Endothelial cell (in vitro differentiated cells): ENCODE results near the gene HDAC7. TPM values are rescaled to one million over a fixed set of nuclear protein-coding genes. Genes with fewer than 3 reads are reported as not detected.

Experiments used
- DNase-seq: peaks from one replicate; pipeline ENCODE4 v3.0.0; 2021; ENCODE audit warnings: low spot score
- H3K27ac Mint-ChIP-seq: one replicate; pipeline ENCODE4 v1.8.0; 2021; ENCODE audit warnings: mixed read lengths, inconsistent platforms; ENCODE audit not compliant: unreplicated experiment
- H3K27me3 Mint-ChIP-seq: one replicate; pipeline ENCODE4 v1.8.0; 2021; ENCODE audit warnings: mild to moderate bottlenecking, moderate library complexity, mixed read lengths, inconsistent platforms; ENCODE audit not compliant: unreplicated experiment
- H3K36me3 Mint-ChIP-seq: one replicate; pipeline ENCODE4 v1.8.0; 2021; ENCODE audit warnings: mild to moderate bottlenecking, low read depth, mixed read lengths, inconsistent platforms; ENCODE audit not compliant: unreplicated experiment
- H3K4me1 Mint-ChIP-seq: one replicate; pipeline ENCODE4 v1.8.0; 2021; ENCODE audit warnings: mild to moderate bottlenecking, mixed read lengths, inconsistent platforms; ENCODE audit not compliant: unreplicated experiment
- H3K4me3 Mint-ChIP-seq: one replicate; pipeline ENCODE4 v1.8.0; 2021; ENCODE audit warnings: mild to moderate bottlenecking, mixed read lengths, inconsistent platforms; ENCODE audit not compliant: unreplicated experiment
- H3K9me3 Mint-ChIP-seq: one replicate; pipeline ENCODE4 v1.8.0; 2021; ENCODE audit warnings: mixed read lengths, inconsistent platforms; ENCODE audit not compliant: unreplicated experiment
- total RNA-seq: library from RNA; stranded (reverse); fragmentation: NEBNext Ultra II Directional; extraction: Animal tissue kit (Norgen Biotek cat#: 25700); gene quantifications from one replicate; pipeline ENCODE4 v1.2.1, GENCODE V29; 2021; ENCODE audit not compliant: unreplicated experiment
- TF ChIP-seq, protein P1 (sequence below): fragments of 200-600 bp; sonication (generic); IDR thresholded peaks from one replicate; pipeline ENCODE4 v1.5.0; 2021; ENCODE audit warnings: antibody characterized with exemption; ENCODE audit not compliant: unreplicated experiment

HDAC7 gene
- total RNA-seq, 1 donor from 2014 or later, result 387 TPM

DNA sequence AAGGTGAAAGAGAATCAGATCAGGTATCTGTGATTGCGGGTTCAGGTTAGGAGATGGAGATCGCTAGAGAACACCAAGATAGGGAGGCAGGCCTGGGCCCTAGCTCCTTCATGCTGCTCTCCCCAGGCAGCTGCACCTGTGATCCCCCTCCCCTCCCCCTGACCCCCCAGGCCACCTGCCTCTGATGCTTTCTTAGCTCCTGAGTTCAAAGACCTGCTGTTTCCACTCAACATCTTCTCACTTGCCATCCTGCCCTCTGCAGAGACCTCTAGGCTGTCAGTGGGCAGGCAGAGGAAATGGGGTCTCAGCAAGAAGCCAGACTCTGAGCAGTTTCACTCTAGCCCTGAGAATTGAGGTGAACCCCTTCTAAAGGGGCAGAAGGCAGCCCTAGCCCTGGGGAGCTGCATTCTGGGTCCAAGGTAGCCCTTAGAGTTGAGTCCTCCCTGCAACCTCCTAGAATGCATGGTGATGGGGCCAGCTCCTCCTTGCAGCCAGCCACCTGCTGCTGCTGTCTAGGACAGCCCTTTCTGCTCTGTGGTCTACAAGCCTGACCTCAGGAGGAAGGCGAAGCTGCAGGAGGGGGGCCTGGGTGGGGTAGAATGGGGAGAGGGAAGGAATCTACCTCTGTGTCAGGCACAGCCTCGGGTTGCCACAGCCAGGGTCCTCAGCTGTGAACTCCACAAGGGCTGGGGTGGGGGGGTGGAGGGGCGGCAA is 53.0 kb downstream of the HDAC7 start:
- no peaks in the 10 kb centered on the region for H3K9me3 Mint-ChIP-seq
- peaks cover 11% of the 10 kb centered on the region for H3K27me3 Mint-ChIP-seq
- TF ChIP-seq, protein P1, sequence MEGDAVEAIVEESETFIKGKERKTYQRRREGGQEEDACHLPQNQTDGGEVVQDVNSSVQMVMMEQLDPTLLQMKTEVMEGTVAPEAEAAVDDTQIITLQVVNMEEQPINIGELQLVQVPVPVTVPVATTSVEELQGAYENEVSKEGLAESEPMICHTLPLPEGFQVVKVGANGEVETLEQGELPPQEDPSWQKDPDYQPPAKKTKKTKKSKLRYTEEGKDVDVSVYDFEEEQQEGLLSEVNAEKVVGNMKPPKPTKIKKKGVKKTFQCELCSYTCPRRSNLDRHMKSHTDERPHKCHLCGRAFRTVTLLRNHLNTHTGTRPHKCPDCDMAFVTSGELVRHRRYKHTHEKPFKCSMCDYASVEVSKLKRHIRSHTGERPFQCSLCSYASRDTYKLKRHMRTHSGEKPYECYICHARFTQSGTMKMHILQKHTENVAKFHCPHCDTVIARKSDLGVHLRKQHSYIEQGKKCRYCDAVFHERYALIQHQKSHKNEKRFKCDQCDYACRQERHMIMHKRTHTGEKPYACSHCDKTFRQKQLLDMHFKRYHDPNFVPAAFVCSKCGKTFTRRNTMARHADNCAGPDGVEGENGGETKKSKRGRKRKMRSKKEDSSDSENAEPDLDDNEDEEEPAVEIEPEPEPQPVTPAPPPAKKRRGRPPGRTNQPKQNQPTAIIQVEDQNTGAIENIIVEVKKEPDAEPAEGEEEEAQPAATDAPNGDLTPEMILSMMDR, result no peak
- H3K4me3 Mint-ChIP-seq, result no peak overlapping the region
- no peak for DNase-seq
- peaks cover 36% of the 10 kb centered on the region for H3K36me3 Mint-ChIP-seq
- peaks cover 25% of the 10 kb centered on the region for H3K4me1 Mint-ChIP-seq
- H3K27ac Mint-ChIP-seq, result no peak overlapping the region

DNA sequence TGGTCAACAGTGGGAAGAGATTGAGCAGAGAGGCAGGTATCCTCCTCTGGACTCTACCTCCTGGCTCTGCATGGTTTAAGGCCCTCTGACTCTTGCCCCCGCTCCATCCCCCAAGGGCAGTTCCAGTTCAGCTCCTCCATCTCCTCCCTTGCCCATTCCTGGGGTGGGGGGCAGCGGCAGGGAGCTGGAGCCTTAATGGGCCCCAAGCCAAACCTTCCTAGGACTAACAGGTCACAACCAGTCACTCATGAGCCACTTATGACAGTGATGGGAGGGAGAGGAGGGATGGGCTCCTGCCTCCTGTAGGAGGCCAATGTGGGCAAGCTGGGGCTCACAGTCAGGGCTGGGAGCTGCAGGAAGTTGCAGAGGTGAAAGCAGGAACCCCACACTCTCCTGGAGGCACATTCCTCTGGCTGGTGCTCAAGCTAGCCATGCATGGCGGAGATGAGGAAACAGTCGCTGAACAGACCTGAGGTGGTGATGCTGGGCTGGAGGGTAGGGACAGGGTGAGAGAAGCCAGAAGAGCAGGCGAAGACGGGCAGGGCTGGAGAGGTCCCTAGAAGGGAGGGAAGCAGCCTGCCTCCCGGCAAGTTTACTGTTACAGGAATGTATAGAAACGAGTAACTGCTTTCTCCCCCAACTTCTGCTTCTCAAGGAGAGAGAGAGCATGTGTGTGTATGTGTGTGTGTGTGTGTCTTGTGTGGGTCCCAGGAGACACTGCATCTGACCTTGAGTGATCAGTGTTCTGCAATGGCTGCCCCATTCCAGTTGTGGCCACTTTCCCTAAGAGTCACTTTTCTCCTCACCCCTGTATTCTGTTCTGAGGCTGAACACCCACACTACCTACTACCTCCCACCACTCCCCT is 56.0 kb downstream of the HDAC7 start:
- H3K36me3 Mint-ChIP-seq, result peaks cover 46% of the 10 kb centered on the region
- DNase-seq, result no peak
- H3K9me3 Mint-ChIP-seq, result no peaks in the 10 kb centered on the region
- H3K4me1 Mint-ChIP-seq, result peaks cover 45% of the 10 kb centered on the region
- TF ChIP-seq, protein P1, result no peak
- peak overlapping the region; percentile 66 for H3K27ac Mint-ChIP-seq
- peaks cover 14% of the 10 kb centered on the region for H3K27me3 Mint-ChIP-seq
- H3K4me3 Mint-ChIP-seq, result peak overlapping the region; percentile 54

DNA sequence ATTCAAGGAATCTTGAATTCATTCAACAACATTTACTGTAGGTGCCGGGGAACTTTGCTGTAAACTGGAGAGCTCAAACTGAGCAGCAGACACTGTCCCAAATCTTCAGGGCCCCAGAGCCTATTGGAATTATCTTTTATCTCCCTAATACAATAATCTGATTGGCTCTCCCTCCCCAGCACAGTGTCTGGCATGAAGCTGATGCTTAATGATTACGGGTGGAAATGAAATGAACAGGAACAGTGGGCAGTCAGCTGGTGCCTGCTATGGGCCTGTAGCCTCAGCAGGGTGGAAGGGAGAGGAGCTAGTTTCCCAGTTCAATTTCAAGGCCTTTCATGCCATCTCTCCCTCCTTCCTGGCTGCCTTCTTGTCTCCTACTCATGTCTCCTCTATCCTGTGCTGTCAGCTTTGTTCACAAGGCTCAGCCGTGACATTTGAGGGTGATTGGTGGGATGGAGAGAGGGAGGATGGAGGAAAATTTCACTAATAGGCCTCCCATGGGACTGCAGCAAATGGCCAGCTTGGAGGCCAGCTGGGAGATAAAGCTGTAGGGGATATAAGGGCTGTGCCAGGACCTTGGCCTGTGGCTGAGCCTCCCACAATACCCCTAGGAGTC is 56.7 kb downstream of the HDAC7 start:
- Mint-ChIP-seq H3K4me3 (peak overlapping the region; percentile 32), H3K36me3 (peaks cover 46% of the 10 kb centered on the region), H3K4me1 (peaks cover 45% of the 10 kb centered on the region), H3K9me3 (no peaks in the 10 kb centered on the region), H3K27ac (peak overlapping the region; percentile 68), H3K27me3 (peaks cover 17% of the 10 kb centered on the region)
- TF ChIP-seq, protein P1, result no peak
- no peak for DNase-seq

DNA sequence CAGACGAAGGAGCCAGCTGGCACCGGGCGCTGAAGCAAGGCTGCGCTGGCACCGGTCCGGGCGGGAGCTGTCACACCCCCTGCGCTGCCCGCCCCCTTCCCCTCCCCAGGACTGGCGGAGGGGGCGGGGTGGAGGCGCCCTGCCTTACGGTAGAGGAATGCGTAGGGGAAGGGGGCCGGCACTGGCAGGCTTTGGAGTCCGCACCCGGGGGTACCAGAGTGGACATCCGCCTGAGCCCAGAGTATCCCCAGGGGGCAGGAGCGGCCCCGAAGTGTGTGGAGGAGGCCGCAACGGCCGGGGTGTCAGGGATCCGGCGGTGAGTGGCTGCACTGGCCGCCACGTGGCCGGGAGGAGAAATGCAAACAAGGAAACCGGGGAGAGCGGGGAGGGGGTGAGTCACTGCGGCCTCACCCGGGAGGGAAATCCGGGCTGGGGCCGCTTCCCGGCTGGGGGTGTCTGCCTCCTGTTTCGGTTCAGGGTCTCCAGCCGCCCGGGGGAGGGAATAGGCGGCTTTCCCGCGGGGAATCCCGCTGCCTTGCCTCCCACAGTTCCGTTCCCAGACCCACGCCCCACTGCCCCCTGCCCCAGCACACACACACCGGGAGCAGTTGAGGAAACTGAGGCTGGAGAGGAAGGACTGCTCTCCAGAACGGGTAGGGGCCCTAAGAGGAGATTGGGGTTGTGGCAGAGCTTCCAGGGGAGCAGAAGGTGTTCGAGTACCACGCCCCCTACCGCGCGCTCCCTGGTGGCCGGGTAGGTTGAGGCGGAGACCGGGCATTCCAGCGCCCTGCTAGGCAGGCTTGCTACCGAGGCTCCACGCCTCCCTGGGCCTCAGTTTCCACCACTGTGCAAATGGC is 60.6 kb downstream of the HDAC7 start, which contains the start of gene RAPGEF3:
Gene RAPGEF3, minus strand, starts transcription at position 47 of the 857 bp plus-strand sequence. CDS start 324 bp downstream, outside the sequence.
- peak; percentile 85 for DNase-seq
- peak within 1 kb of the TSS; percentile 93 for H3K27ac Mint-ChIP-seq
- H3K4me3 Mint-ChIP-seq, result peak within 1 kb of the TSS; percentile 93
- TF ChIP-seq, protein P1, result peak; percentile 84
- peaks cover 79% of the 10 kb centered on the region for H3K4me1 Mint-ChIP-seq
- no peaks in the 10 kb centered on the region for H3K9me3 Mint-ChIP-seq
- H3K36me3 Mint-ChIP-seq, result peaks cover 51% of the 10 kb centered on the region
- peaks cover 25% of the 10 kb centered on the region for H3K27me3 Mint-ChIP-seq
